HG03175 (cell line): ENCODE measurements around the gene NCMAP.

Experiments
- ATAC-seq: cut with Tn5 transposase; IDR thresholded peaks from one replicate; pipeline ENCODE4 v1.9.1; 2021; ENCODE audit warnings: mild to moderate bottlenecking, moderate library complexity; ENCODE audit not compliant: unreplicated experiment

Gene NCMAP

GRCh38 chr1:24568475-24568874 lies 12.6 kb downstream of the NCMAP start:
- ATAC-seq, result no peak

GRCh38 chr1:24570265-24571125 lies 14.6 kb downstream of the NCMAP start:
- ATAC-seq, result no peak

- no peak for ATAC-seq
These were observed 16.4 kb downstream of the NCMAP start for GRCh38 chr1:24572301-24572700.

GRCh38 chr1:24575905-24576587 lies 20.2 kb downstream of the NCMAP start:
- no peak for ATAC-seq

- ATAC-seq, result no peak
These were observed 23.0 kb downstream of the NCMAP start for GRCh38 chr1:24578846-24579245.

- no peak for ATAC-seq
These were observed 24.9 kb downstream of the NCMAP start for GRCh38 chr1:24580756-24581155.

GRCh38 chr1:24584171-24584647 lies 28.3 kb downstream of the NCMAP start:
- ATAC-seq, result no peak

- ATAC-seq, result no peak
These were observed 30.2 kb downstream of the NCMAP start for GRCh38 chr1:24586119-24586518.

- no peak for ATAC-seq
These were observed 31.3 kb downstream of the NCMAP start for GRCh38 chr1:24586970-24587820.

GRCh38 chr1:24588573-24588972 lies 32.7 kb downstream of the NCMAP start:
- no peak for ATAC-seq

GRCh38 chr1:24589200-24589599 lies 33.3 kb downstream of the NCMAP start:
- no peak for ATAC-seq

- no peak for ATAC-seq
These were observed 35.9 kb downstream of the NCMAP start for GRCh38 chr1:24591781-24592180.

- no peak for ATAC-seq
These were observed 38.4 kb downstream of the NCMAP start for GRCh38 chr1:24594328-24594598.

- no peak for ATAC-seq
These were observed 40.6 kb downstream of the NCMAP start for GRCh38 chr1:24596401-24596880.

- no peak for ATAC-seq
These were observed 43.4 kb downstream of the NCMAP start for GRCh38 chr1:24599265-24599664.

- ATAC-seq, result no peak
These were observed 44.7 kb downstream of the NCMAP start for GRCh38 chr1:24600551-24600950.

GRCh38 chr1:24605534-24606295 lies 49.8 kb downstream of the NCMAP start:
- ATAC-seq, result no peak

GRCh38 chr1:24606296-24606605 lies 50.4 kb downstream of the NCMAP start:
- no peak for ATAC-seq

GRCh38 chr1:24606621-24607020 lies 50.7 kb downstream of the NCMAP start:
- ATAC-seq, result no peak

GRCh38 chr1:24609949-24610517 lies 54.1 kb downstream of the NCMAP start:
- no peak for ATAC-seq
